PC-3 (cell line): ENCODE data around the gene SLC36A1.

Experiments used
- EZH2phosphoT487 ChIP-seq: fragments of 300-600 bp; sonication (generic); IDR thresholded peaks from 2 replicates; pipeline ENCODE4 v1.6.1; 2018; ENCODE audit warnings: mild to moderate bottlenecking, antibody characterized with exemption, low read length, borderline replicate concordance
- TF ChIP-seq, protein P1 (sequence below): fragments of 300-600 bp; sonication (generic); conservative IDR thresholded peaks from 2 replicates; pipeline ENCODE4 v1.5.1; 2017; ENCODE audit warnings: antibody characterized with exemption, low read depth, mild to moderate bottlenecking, low read length

DNA sequence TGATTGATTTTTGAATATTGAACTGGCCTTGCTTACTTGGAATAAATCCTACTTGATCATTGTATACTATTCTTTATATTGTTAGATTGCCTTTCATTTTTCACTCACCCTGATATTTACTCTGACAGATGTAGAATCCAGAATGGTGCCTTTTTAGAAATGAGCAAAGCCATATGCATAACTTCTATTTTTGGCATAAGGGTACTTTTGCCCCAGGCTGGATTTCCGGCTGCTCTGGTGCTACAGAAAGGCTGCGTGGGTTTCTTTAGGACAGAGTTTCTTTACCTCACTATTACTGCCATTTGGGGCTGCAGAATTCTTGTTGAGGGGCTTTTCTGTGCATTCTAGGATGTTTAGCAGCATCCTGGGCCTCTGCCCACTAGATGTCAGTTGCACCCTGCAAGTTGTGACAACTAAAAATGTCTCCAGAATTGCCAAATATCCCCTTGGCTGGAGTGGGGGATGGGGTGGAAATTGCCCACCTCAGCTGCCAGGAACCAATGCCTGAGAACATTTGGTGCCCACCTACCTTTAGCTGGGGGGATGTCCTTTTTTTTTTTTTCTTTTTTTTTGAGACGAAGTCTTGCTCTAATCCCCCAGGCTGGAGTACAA is 50.1 kb downstream of the SLC36A1 start:
- TF ChIP-seq, protein P1, sequence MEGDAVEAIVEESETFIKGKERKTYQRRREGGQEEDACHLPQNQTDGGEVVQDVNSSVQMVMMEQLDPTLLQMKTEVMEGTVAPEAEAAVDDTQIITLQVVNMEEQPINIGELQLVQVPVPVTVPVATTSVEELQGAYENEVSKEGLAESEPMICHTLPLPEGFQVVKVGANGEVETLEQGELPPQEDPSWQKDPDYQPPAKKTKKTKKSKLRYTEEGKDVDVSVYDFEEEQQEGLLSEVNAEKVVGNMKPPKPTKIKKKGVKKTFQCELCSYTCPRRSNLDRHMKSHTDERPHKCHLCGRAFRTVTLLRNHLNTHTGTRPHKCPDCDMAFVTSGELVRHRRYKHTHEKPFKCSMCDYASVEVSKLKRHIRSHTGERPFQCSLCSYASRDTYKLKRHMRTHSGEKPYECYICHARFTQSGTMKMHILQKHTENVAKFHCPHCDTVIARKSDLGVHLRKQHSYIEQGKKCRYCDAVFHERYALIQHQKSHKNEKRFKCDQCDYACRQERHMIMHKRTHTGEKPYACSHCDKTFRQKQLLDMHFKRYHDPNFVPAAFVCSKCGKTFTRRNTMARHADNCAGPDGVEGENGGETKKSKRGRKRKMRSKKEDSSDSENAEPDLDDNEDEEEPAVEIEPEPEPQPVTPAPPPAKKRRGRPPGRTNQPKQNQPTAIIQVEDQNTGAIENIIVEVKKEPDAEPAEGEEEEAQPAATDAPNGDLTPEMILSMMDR: no peak
- no peak for TF ChIP-seq EZH2phosphoT487
